K562 (cell line): Measurements from ENCODE around the gene FBXW7. TPM values are rescaled to one million over a fixed set of nuclear protein-coding genes. Genes with fewer than 3 reads are reported as not detected.

Source experiments
- ATAC-seq: fragments of 200-7000 bp; cut with Tn5 transposase; 3 replicates; pipeline ENCODE4 v1.9.1; 2020; ENCODE audit warnings: moderate library complexity
- BruUV-seq: library from RNA; stranded (reverse); fragments of 400-500 nt; replicated peaks from 2 replicates; lab custom pipeline; 2021; lab: Mats Ljungman, UMichigan
- CTCF ChIA-PET: fragments of 300-600 bp; formaldehyde crosslinking; extraction: SDS; loops from one replicate; lab custom pipeline; 2021; ENCODE audit warnings: low intra/inter-chr PET ratio; lab: Yijun Ruan, JAX
- POLR2A ChIA-PET: fragments of 300-600, 350-650 bp; sonication (Branson Sonifier 250); formaldehyde crosslinking; extraction: SDS; loops from one replicate; lab custom pipeline; 2021; ENCODE audit warnings: antibody characterized with exemption, inconsistent platforms; lab: Yijun Ruan, JAX
- DNase-seq, 4 experiments: peaks; one replicate each; pipeline versions ENCODE4 v3.0.0 to v3.0.0-alpha.2; 2011 to 2018; ENCODE audit warnings: low spot score in 3 of 4, mixed read lengths in 3 of 4; ENCODE audit errors: extremely low read depth in 1 of 4
- FAIRE-seq: peaks from 2 replicates; lab custom pipeline; 2011; peaks lifted over from hg19 to GRCh38; lab: Jason Lieb, UNC
- H2AFZ ChIP-seq: 2 replicates; pipeline ENCODE4 v1.6.0; 2011; ENCODE audit warnings: low read depth, low read length, control low read depth, inconsistent platforms
- H3K27ac ChIP-seq: fragments of 200-600 bp; 3 replicates; pipeline ENCODE4 v1.8.0; 2011; ENCODE audit warnings: low read depth, mild to moderate bottlenecking, control low read depth, inconsistent platforms, low read length, moderate library complexity, mixed read lengths; ENCODE audit errors: extremely low read depth
- H3K27me3 ChIP-seq, 2 experiments: fragments of 300-600 bp in 1 of 2; 2 replicates in 1 of 2; 3 replicates in 1 of 2; pipeline versions ENCODE4 v1.6.0 to v1.8.0; 2011; ENCODE audit warnings: inconsistent platforms in 2 of 2, low read length in 2 of 2, mild to moderate bottlenecking in 1 of 2, mixed read lengths in 1 of 2, moderate library complexity in 1 of 2; ENCODE audit not compliant: control insufficient read depth in 2 of 2, insufficient read depth in 2 of 2
- H3K36me3 ChIP-seq: fragments of 300-600 bp; 3 replicates; pipeline ENCODE4 v1.8.0; 2011; ENCODE audit warnings: mild to moderate bottlenecking, low read length, inconsistent platforms; ENCODE audit not compliant: control insufficient read depth, insufficient read depth
- H3K4me1 ChIP-seq, 2 experiments: fragments of 200-600 bp in 1 of 2; replicated peaks in 1 of 2; 2 replicates in 1 of 2; 3 replicates in 1 of 2; pipeline versions ENCODE4 v1.5.1 to v1.8.0; 2011; ENCODE audit warnings: inconsistent platforms in 2 of 2, low read length in 2 of 2, mild to moderate bottlenecking in 1 of 2, mixed read lengths in 1 of 2, moderate library complexity in 1 of 2; ENCODE audit not compliant: control insufficient read depth in 2 of 2, insufficient read depth in 2 of 2
- H3K4me2 ChIP-seq: 2 replicates; pipeline ENCODE4 v1.6.1; 2011; ENCODE audit warnings: low read length, control low read depth, inconsistent platforms, mixed read lengths; ENCODE audit not compliant: insufficient read depth
- H3K4me3 ChIP-seq: fragments of 200-600 bp; sonication (generic), shearing (Covaris generic); 2 replicates; pipeline ENCODE4 v1.5.1; 2016; ENCODE audit warnings: control low read depth, inconsistent platforms
- H3K79me2 ChIP-seq: fragments of 200-600 bp; 3 replicates; pipeline ENCODE4 v1.8.0; 2011; ENCODE audit warnings: low read length, inconsistent platforms; ENCODE audit not compliant: control insufficient read depth, insufficient read depth
- H3K9ac ChIP-seq, 2 experiments: 2 replicates each; pipeline versions ENCODE4 v1.6.0 to v1.6.1; 2011; ENCODE audit warnings: low read depth in 2 of 2, low read length in 2 of 2, control low read depth in 1 of 2, inconsistent platforms in 1 of 2, mild to moderate bottlenecking in 1 of 2, mixed read lengths in 1 of 2; ENCODE audit not compliant: insufficient read depth in 1 of 2
- H3K9me1 ChIP-seq: one replicate; pipeline ENCODE4 v1.6.0; 2011; ENCODE audit warnings: inconsistent platforms, mild to moderate bottlenecking, low read length, moderate library complexity; ENCODE audit not compliant: control insufficient read depth, insufficient read depth
- H3K9me3 ChIP-seq: replicated peaks from 2 replicates; pipeline ENCODE4 v1.5.1; 2011; ENCODE audit warnings: low read depth, low read length, inconsistent platforms; ENCODE audit not compliant: control insufficient read depth, insufficient read depth
- H4K20me1 ChIP-seq: replicated peaks from 2 replicates; pipeline ENCODE4 v1.6.1; 2011; ENCODE audit warnings: low read length, inconsistent platforms, mixed read lengths; ENCODE audit not compliant: control insufficient read depth, insufficient read depth
- ATF7 ChIP-seq: fragments of 450-650 bp; IDR thresholded peaks from 2 replicates; pipeline ENCODE4 v1.7.1; 2014; ENCODE audit warnings: mild to moderate bottlenecking, moderate library complexity
- E2F4 ChIP-seq: sonication (generic); formaldehyde crosslinking; IDR thresholded peaks from 2 replicates; pipeline ENCODE4 v1.8.0; 2022; ENCODE audit warnings: mild to moderate bottlenecking, low read depth, missing genetic modification reagents
- FOXK1 ChIP-seq: sonication (generic); formaldehyde crosslinking; IDR thresholded peaks from 2 replicates; pipeline ENCODE4 v1.8.0; 2022; ENCODE audit warnings: missing genetic modification reagents, mild to moderate bottlenecking, borderline replicate concordance
- HNRNPLL ChIP-seq: fragments of 200-400 bp; formaldehyde crosslinking; IDR thresholded peaks from 2 replicates; pipeline ENCODE4 v1.6.1; 2017; ENCODE audit warnings: low read length, low read depth, mild to moderate bottlenecking; ENCODE audit not compliant: poor library complexity, severe bottlenecking
- KLF1 ChIP-seq: fragments of 450-650 bp; IDR thresholded peaks from 2 replicates; pipeline ENCODE4 v1.6.1; 2016; ENCODE audit warnings: missing genetic modification characterization, missing compliant biosample characterization
- MTA3 ChIP-seq: fragments of 450-650 bp; formaldehyde crosslinking; IDR thresholded peaks from 2 replicates; pipeline ENCODE4 v1.6.1; 2017; ENCODE audit warnings: mild to moderate bottlenecking, borderline replicate concordance
- NBN ChIP-seq: fragments of 450-650 bp; IDR thresholded peaks from 2 replicates; pipeline ENCODE4 v1.6.1; 2016; ENCODE audit warnings: low read depth, mild to moderate bottlenecking
- POLR2AphosphoS5 ChIP-seq: IDR thresholded peaks from 2 replicates; pipeline ENCODE4 v1.6.1; 2011; ENCODE audit warnings: mild to moderate bottlenecking, low read depth, low read length, moderate library complexity; ENCODE audit not compliant: control insufficient read depth, insufficient read depth
- RBM34 ChIP-seq: fragments of 200-400 bp; formaldehyde crosslinking; IDR thresholded peaks from 2 replicates; pipeline ENCODE4 v1.6.1; 2018; ENCODE audit warnings: low read length, borderline replicate concordance; ENCODE audit not compliant: insufficient read depth
- ZKSCAN8 ChIP-seq: fragments of 200-800 bp; sonication (Bioruptor generic); IDR thresholded peaks from 2 replicates; pipeline ENCODE4 v1.6.1; 2016; ENCODE audit warnings: missing genetic modification characterization, missing compliant biosample characterization
- ZNF511 ChIP-seq: sonication (generic); formaldehyde crosslinking; IDR thresholded peaks from 2 replicates; pipeline ENCODE4 v1.8.0; 2022; ENCODE audit warnings: mild to moderate bottlenecking, missing genetic modification reagents
- ZNF764 ChIP-seq: fragments of 250-450 bp; sonication (Bioruptor Pico); IDR thresholded peaks from 2 replicates; pipeline ENCODE4 v1.4.0; 2020; ENCODE audit warnings: low read depth, mild to moderate bottlenecking, moderate library complexity
- in situ Hi-C: fragments of 300-500 bp; cut with MboI; formaldehyde crosslinking; loops from 4 replicates; pipeline ENCODE4 v1.15.0; 2018; ENCODE audit warnings: inconsistent platforms, mixed read lengths
- intact Hi-C: fragments of 100-400 bp; cut with micrococcal nuclease; formaldehyde crosslinking; loops from 2 replicates; pipeline ENCODE4 v1.14.2; 2022
- polyA plus RNA-seq, 8 experiments: library from polyadenylated mRNA; depleted of rRNA in 4 of 8; stranded (reverse) in 5 of 8; unstranded in 3 of 8; fragments of >200 nt; fragmentation: Nextera tagmentation in 2 of 8; fragmentation: Illumina TruSeq in 1 of 8; extraction: Ambion mirVana in 2 of 8; extraction: Trizol in 1 of 8; gene quantifications; 2 replicates each; pipeline versions ENCODE4 v1.2.1 to v1.2.3, GENCODE V29; 2011 to 2014; ENCODE audit warnings: inconsistent platforms in 1 of 8, missing spikeins in 1 of 8
- total RNA-seq, 7 experiments: library from RNA; depleted of rRNA in 6 of 7; stranded (reverse); fragments of >200 nt in 6 of 7; fragmentation: Illumina TruSeq in 2 of 7; extraction: Trizol in 2 of 7; gene quantifications; 2 replicates each; pipeline versions ENCODE4 v1.2.1 to v1.2.3, GENCODE V29; 2011 to 2021; ENCODE audit warnings: low replicate concordance in 1 of 7
- TF ChIP-seq, protein P1 (sequence below), 2 experiments: fragments of 450-650 bp in 1 of 2; sonication (generic) in 1 of 2; formaldehyde crosslinking in 1 of 2; IDR thresholded peaks; 2 replicates each; pipeline versions ENCODE4 v1.7.1 to v1.9.0; 2016 to 2022; ENCODE audit warnings: inconsistent platforms in 1 of 2, mild to moderate bottlenecking in 1 of 2, missing genetic modification reagents in 1 of 2

FBXW7 gene
- total and polyA plus RNA-seq, 9 of the 15 experiments (the other 6 are each of a cell fraction or from before 2014, with no cell fraction given) = 6.8 to 44.2 (median 16.4) TPM

- no peaks in the 10 kb centered on the region for H3K9me3 ChIP-seq
- no peaks in the 10 kb centered on the region for H3K27me3 ChIP-seq
- H3K4me2 ChIP-seq = no peak overlapping the region
- DNase-seq (no peak), FAIRE-seq (no peak), ATAC-seq (no peak)
- peaks cover 3% of the 10 kb centered on the region; the same call in 1 of the 3 replicates for H3K79me2 ChIP-seq
- no TSS peak for BruUV-seq
- ChIA-PET CTCF (no interaction called here), POLR2A (no interaction called here)
- no peak overlapping the region for H3K9ac ChIP-seq
- H3K4me3 ChIP-seq = no peak overlapping the region
- H3K4me1 ChIP-seq = no peaks in the 10 kb centered on the region
- intact Hi-C loops (no loop called here), in situ Hi-C loops (no loop called here)
- no peaks in the 10 kb centered on the region for H4K20me1 ChIP-seq
- H3K36me3 ChIP-seq = no peaks in the 10 kb centered on the region
- no peaks in the 10 kb centered on the region for H3K9me1 ChIP-seq
- no peak overlapping the region for H3K27ac ChIP-seq
- no peak overlapping the region for H2AFZ ChIP-seq
- TF ChIP-seq ZNF511 (CRISPR knock-in tag) = no peak
- no peak for TF ChIP-seq NBN
- no peak for TF ChIP-seq HNRNPLL
- no peak for TF ChIP-seq ZNF764 (CRISPR knock-in tag)
- TF ChIP-seq E2F4 (CRISPR knock-in tag) = no peak
- no peak for TF ChIP-seq KLF1
- TF ChIP-seq RBM34 = no peak
- TF ChIP-seq POLR2AphosphoS5 = no peak
- TF ChIP-seq MTA3 = no peak
- no peak for TF ChIP-seq ZKSCAN8 (CRISPR knock-in tag)
- TF ChIP-seq, protein P1, sequence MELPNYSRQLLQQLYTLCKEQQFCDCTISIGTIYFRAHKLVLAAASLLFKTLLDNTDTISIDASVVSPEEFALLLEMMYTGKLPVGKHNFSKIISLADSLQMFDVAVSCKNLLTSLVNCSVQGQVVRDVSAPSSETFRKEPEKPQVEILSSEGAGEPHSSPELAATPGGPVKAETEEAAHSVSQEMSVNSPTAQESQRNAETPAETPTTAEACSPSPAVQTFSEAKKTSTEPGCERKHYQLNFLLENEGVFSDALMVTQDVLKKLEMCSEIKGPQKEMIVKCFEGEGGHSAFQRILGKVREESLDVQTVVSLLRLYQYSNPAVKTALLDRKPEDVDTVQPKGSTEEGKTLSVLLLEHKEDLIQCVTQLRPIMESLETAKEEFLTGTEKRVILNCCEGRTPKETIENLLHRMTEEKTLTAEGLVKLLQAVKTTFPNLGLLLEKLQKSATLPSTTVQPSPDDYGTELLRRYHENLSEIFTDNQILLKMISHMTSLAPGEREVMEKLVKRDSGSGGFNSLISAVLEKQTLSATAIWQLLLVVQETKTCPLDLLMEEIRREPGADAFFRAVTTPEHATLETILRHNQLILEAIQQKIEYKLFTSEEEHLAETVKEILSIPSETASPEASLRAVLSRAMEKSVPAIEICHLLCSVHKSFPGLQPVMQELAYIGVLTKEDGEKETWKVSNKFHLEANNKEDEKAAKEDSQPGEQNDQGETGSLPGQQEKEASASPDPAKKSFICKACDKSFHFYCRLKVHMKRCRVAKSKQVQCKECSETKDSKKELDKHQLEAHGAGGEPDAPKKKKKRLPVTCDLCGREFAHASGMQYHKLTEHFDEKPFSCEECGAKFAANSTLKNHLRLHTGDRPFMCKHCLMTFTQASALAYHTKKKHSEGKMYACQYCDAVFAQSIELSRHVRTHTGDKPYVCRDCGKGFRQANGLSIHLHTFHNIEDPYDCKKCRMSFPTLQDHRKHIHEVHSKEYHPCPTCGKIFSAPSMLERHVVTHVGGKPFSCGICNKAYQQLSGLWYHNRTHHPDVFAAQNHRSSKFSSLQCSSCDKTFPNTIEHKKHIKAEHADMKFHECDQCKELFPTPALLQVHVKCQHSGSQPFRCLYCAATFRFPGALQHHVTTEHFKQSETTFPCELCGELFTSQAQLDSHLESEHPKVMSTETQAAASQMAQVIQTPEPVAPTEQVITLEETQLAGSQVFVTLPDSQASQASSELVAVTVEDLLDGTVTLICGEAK (IDR thresholded peaks at IDR 0.05) = no peak
- TF ChIP-seq, protein P1 (CRISPR knock-in tag; IDR thresholded peaks at IDR 0.05) = no peak
- TF ChIP-seq FOXK1 = no peak
- TF ChIP-seq ATF7 = no peak
Measured at GRCh38 chr4:152430507-152430906, 105.4 kb downstream of the FBXW7 start.
